MM.1S (cell line): ENCODE results near the gene HIVEP2.

ENCODE experiments used
- DNase-seq: peaks from one replicate; pipeline ENCODE4 v3.0.0-alpha.2; 2015
- H2AFZ ChIP-seq: fragments of 300-600 bp; sonication (generic); 2 replicates; pipeline ENCODE4 v1.6.0; 2016; ENCODE audit warnings: antibody characterized with exemption, low read length
- H3F3A ChIP-seq: fragments of 300-600 bp; sonication (generic); 2 replicates; pipeline ENCODE4 v1.6.1; 2016; ENCODE audit warnings: mild to moderate bottlenecking, antibody characterized with exemption, low read length, moderate library complexity, mixed read lengths; ENCODE audit not compliant: insufficient read depth
- H3K27ac ChIP-seq: fragments of 300-600 bp; sonication (generic); 2 replicates; pipeline ENCODE4 v1.5.1; 2016; ENCODE audit warnings: mild to moderate bottlenecking, low read length
- H3K27me3 ChIP-seq: fragments of 300-600 bp; sonication (generic); replicated peaks from 2 replicates; pipeline ENCODE4 v1.6.0; 2016; ENCODE audit warnings: low read length; ENCODE audit not compliant: insufficient read depth
- H3K36me3 ChIP-seq: fragments of 300-600 bp; sonication (generic); replicated peaks from 2 replicates; pipeline ENCODE4 v1.6.1; 2016; ENCODE audit warnings: mild to moderate bottlenecking, low read length, mixed read lengths; ENCODE audit not compliant: insufficient read depth
- H3K4me1 ChIP-seq: fragments of 300-600 bp; sonication (generic); 2 replicates; pipeline ENCODE4 v1.6.1; 2016; ENCODE audit warnings: low read length, mixed read lengths
- H3K4me2 ChIP-seq: fragments of 300-600 bp; sonication (generic); 2 replicates; pipeline ENCODE4 v1.6.0; 2016; ENCODE audit warnings: low read depth, low read length
- H3K4me3 ChIP-seq: fragments of 300-600 bp; sonication (generic); 2 replicates; pipeline ENCODE4 v1.5.1; 2016; ENCODE audit warnings: low read length, mixed read lengths
- H3K79me2 ChIP-seq: fragments of 300-600 bp; sonication (generic); 2 replicates; pipeline ENCODE4 v1.6.1; 2016; ENCODE audit warnings: mixed run types, low read length, mixed read lengths
- H3K9ac ChIP-seq: fragments of 300-600 bp; sonication (generic); 2 replicates; pipeline ENCODE4 v1.6.1; 2016; ENCODE audit warnings: low read length, mixed read lengths
- H3K9me2 ChIP-seq: fragments of 300-600 bp; sonication (generic); replicated peaks from 2 replicates; pipeline ENCODE4 v1.6.1; 2016; ENCODE audit warnings: mild to moderate bottlenecking, low read length, mixed read lengths; ENCODE audit not compliant: insufficient read depth
- H3K9me3 ChIP-seq: fragments of 300-600 bp; sonication (generic); replicated peaks from 2 replicates; pipeline ENCODE4 v1.6.1; 2016; ENCODE audit warnings: mild to moderate bottlenecking, low read length, mixed read lengths; ENCODE audit not compliant: insufficient read depth
- H4K20me1 ChIP-seq: fragments of 300-600 bp; sonication (generic); 2 replicates; pipeline ENCODE4 v1.6.1; 2016; ENCODE audit warnings: mild to moderate bottlenecking, low read length, moderate library complexity, mixed read lengths; ENCODE audit not compliant: insufficient read depth
- EZH2 ChIP-seq: fragments of 300-600 bp; sonication (generic); optimal IDR thresholded peaks from 2 replicates; pipeline ENCODE3; 2017; ENCODE audit warnings: low read depth, mild to moderate bottlenecking, antibody characterized with exemption, low read length, mixed read lengths
- EZH2phosphoT487 ChIP-seq: fragments of 300-600 bp; sonication (generic); IDR thresholded peaks from 2 replicates; pipeline ENCODE4 v1.6.1; 2018; ENCODE audit warnings: antibody characterized with exemption, low read length
- TF ChIP-seq, protein P1 (sequence below): fragments of 300-600 bp; sonication (generic); IDR thresholded peaks from 2 replicates; pipeline ENCODE4 v1.5.1; 2016; ENCODE audit warnings: antibody characterized with exemption, low read length, mixed read lengths

Gene HIVEP2

DNA sequence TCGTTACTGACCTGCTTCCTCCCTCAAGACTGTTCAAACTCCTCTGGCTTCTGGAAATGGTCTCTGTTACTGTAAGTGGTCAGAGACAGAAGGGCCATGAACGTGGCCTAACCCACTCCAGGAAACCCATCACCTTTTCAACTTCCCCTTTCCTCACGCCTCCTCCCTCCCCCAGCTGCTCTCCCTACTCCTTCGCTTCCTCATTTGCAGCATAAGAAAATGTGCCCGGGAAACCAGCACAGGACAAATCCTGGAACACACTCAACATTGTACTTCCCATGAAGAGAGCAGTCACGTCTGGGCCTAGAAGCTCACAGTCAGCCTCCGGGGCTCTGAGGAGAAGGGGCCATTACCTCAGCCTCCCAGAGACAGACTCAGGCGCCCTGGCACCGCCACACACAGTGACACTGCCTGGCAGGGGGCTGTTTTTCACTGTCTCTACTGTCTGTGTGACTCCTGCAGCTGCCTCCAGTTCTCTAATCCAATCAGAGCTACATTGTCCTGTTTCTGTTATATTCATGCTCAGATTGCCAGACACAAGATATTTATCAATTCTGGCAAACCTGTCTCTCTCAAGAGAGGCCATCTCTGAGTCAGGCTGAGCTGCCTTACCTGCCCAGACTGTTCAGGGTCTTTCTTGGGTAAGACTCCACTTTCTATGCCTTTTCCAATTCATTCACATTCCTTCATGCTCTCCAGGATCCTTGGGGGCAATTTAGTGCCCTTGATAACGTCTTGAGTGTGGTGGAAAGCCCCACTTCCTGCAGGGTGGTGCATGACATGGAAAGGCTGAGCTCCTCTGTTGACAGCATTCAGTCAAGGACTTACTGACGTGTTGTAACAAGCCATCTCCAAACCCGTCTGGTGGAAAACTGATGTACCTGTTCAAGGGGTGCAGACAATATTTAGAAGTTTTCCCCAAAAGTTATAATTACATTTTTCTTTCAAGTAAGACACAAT, 242.2 kb downstream of the HIVEP2 start:
- Histone ChIP-seq H3K27ac (no peak overlapping the region), H3K27me3 (no peaks in the 10 kb centered on the region), H4K20me1 (no peaks in the 10 kb centered on the region), H3K4me1 (peaks cover 5% of the 10 kb centered on the region; the same call in 1 of the 2 replicates), H3K79me2 (no peaks in the 10 kb centered on the region), H3K9ac (no peak overlapping the region), H3K9me2 (no peaks in the 10 kb centered on the region), H3K36me3 (no peaks in the 10 kb centered on the region), H3K9me3 (no peaks in the 10 kb centered on the region), H3K4me3 (no peak overlapping the region), H2AFZ (no peak overlapping the region), H3F3A (no peaks in the 10 kb centered on the region), H3K4me2 (no peak overlapping the region)
- no peak for DNase-seq
- TF ChIP-seq, protein P1, sequence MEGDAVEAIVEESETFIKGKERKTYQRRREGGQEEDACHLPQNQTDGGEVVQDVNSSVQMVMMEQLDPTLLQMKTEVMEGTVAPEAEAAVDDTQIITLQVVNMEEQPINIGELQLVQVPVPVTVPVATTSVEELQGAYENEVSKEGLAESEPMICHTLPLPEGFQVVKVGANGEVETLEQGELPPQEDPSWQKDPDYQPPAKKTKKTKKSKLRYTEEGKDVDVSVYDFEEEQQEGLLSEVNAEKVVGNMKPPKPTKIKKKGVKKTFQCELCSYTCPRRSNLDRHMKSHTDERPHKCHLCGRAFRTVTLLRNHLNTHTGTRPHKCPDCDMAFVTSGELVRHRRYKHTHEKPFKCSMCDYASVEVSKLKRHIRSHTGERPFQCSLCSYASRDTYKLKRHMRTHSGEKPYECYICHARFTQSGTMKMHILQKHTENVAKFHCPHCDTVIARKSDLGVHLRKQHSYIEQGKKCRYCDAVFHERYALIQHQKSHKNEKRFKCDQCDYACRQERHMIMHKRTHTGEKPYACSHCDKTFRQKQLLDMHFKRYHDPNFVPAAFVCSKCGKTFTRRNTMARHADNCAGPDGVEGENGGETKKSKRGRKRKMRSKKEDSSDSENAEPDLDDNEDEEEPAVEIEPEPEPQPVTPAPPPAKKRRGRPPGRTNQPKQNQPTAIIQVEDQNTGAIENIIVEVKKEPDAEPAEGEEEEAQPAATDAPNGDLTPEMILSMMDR: no peak
- TF ChIP-seq EZH2phosphoT487: no peak
- TF ChIP-seq EZH2: no peak
